ENCODE measurements around the gene VAMP8.
A peak's percentile ranks its signal among the peaks of the same experiment; 100 is the strongest.
"Not testable (repeated sequence)": the region's sequence is repeated elsewhere in the genome, so short reads cannot be mapped to it uniquely, and the experiment has no call there.

VAMP8 gene

GRCh38 chr2:85579266-85579935, 2.0 kb downstream of the VAMP8 start:
- DNase-seq (ENCODE audit: low spot score) = peak; percentile 38

GRCh38 chr2:85580206-85580605, 2.8 kb downstream of the VAMP8 start:
- no peak for DNase-seq (ENCODE audit: low spot score)

GRCh38 chr2:85582492-85582891, 5.1 kb downstream of the VAMP8 start:
- DNase-seq (ENCODE audit: low spot score) = no peak

- DNase-seq (ENCODE audit: low spot score) = no peak
Measured at GRCh38 chr2:85583667-85584353, 6.4 kb downstream of the VAMP8 start.

GRCh38 chr2:85584354-85584856, 7.0 kb downstream of the VAMP8 start, which contains the start of gene VAMP5:
TSS of gene VAMP5 (plus strand) at chr2:85584431. CDS start at chr2:85584491, 60 bp downstream.
- peak; percentile 75 for DNase-seq (ENCODE audit: low spot score)

GRCh38 chr2:85584857-85585780, 7.7 kb downstream of the VAMP8 start:
- peak; percentile 79 for DNase-seq (ENCODE audit: low spot score)

- DNase-seq (ENCODE audit: low spot score) = peak; percentile 72
Measured at GRCh38 chr2:85585781-85586105, 8.4 kb downstream of the VAMP8 start.

GRCh38 chr2:85588236-85588635, 10.8 kb downstream of the VAMP8 start:
- no peak for DNase-seq (ENCODE audit: low spot score)

- DNase-seq (ENCODE audit: low spot score) = no peak
Measured at GRCh38 chr2:85588645-85589044, 11.3 kb downstream of the VAMP8 start.

GRCh38 chr2:85589181-85589580, 11.8 kb downstream of the VAMP8 start:
- DNase-seq (ENCODE audit: low spot score) = no peak

GRCh38 chr2:85589982-85590791, 12.8 kb downstream of the VAMP8 start:
- peak; percentile 69 for DNase-seq (ENCODE audit: low spot score)

GRCh38 chr2:85590950-85591349, 13.6 kb downstream of the VAMP8 start:
- no peak for DNase-seq (ENCODE audit: low spot score)

- DNase-seq (ENCODE audit: low spot score) = no peak
Measured at GRCh38 chr2:85591563-85591962, 14.2 kb downstream of the VAMP8 start.

GRCh38 chr2:85592299-85592698, 14.9 kb downstream of the VAMP8 start:
- DNase-seq (ENCODE audit: low spot score) = not testable (repeated sequence)

- DNase-seq (ENCODE audit: low spot score) = no peak
Measured at GRCh38 chr2:85593023-85593422, 15.6 kb downstream of the VAMP8 start.

- no peak for DNase-seq (ENCODE audit: low spot score)
Measured at GRCh38 chr2:85594715-85595300, 17.4 kb downstream of the VAMP8 start.

GRCh38 chr2:85595301-85596025, 18.1 kb downstream of the VAMP8 start, which contains the start of gene RNF181:
TSS of gene RNF181 (plus strand) at chr2:85595745. CDS start at chr2:85595764, 19 bp downstream.
- peak; percentile 95 for DNase-seq (ENCODE audit: low spot score)

- DNase-seq (ENCODE audit: low spot score) = no peak
Measured at GRCh38 chr2:85596026-85596333, 18.6 kb downstream of the VAMP8 start.

- no peak for DNase-seq (ENCODE audit: low spot score)
Measured at GRCh38 chr2:85596486-85597143, 19.2 kb downstream of the VAMP8 start.

GRCh38 chr2:85597241-85597640, 19.9 kb downstream of the VAMP8 start:
- DNase-seq (ENCODE audit: low spot score) = no peak

All from AG08396 (cell line).